ENCODE measurements around the gene D2HGDH. TPM values are rescaled to one million over a fixed set of nuclear protein-coding genes. Genes with fewer than 3 reads are reported as not detected.

D2HGDH gene
- total and polyA plus RNA-seq, 2 experiments from 2014 or later: 9.7 to 19.1 TPM

DNA sequence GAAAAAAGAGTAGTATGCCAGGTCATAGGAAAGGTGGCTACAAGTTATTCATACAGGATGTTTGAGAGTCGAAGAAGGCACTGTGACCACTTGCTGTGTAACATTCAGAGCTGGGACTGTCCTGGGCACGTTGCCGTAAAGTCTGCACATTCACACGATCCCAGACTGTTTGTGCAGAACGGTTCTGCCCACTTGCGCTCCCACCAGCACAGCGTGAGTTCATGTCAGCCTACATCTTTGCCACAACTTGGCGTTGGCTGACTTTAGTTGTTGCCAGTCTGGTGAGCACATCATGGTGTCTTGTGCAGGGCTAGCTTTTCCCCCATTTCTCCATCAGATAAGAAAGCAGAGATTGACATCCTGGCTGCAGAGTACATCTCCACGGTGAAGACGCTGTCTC lies 25.6 kb upstream of the D2HGDH start:
- Histone ChIP-seq H3K4me3 (no peak overlapping the region), H3K27me3 (replicated peaks; ENCODE audit: insufficient read depth) (no peaks in the 10 kb centered on the region), H3K4me2 (ENCODE audit: unreplicated experiment) (no peak overlapping the region), H2AFZ (no peak overlapping the region), H3K9me2 (ENCODE audit: insufficient read depth) (no peaks in the 10 kb centered on the region), H3K79me2 (ENCODE audit: insufficient read depth) (peaks cover 11% of the 10 kb centered on the region), H3K4me1 (ENCODE audit: insufficient read depth) (no peaks in the 10 kb centered on the region), H3K9ac (no peak overlapping the region), H3K36me3 (ENCODE audit: low read depth) (peaks cover 42% of the 10 kb centered on the region), H3F3A (ENCODE audit: insufficient read depth) (no peaks in the 10 kb centered on the region), H3K27ac (no peak overlapping the region), H3K9me3 (ENCODE audit: low read depth) (no peaks in the 10 kb centered on the region), H4K20me1 (ENCODE audit: insufficient read depth) (no peaks in the 10 kb centered on the region)
- in situ Hi-C loops (cut with MboI): no loop called here
- TF ChIP-seq EZH2phosphoT487 (IDR thresholded peaks at IDR 0.05; ENCODE audit: insufficient read depth, low read depth) (no peak), EZH2 (IDR thresholded peaks at IDR 0.05; ENCODE audit: insufficient read depth, poor library complexity, severe bottlenecking) (no peak)
- WGBS, 2 experiments (ENCODE audit: low coverage in 1 of 2, low lambda C conversion rate in 2 of 2, missing lambda C conversion rate in 2 of 2): 86 to 88% methylated on average over 10 of the region's 10 CpGs
- no peak for DNase-seq

DNA sequence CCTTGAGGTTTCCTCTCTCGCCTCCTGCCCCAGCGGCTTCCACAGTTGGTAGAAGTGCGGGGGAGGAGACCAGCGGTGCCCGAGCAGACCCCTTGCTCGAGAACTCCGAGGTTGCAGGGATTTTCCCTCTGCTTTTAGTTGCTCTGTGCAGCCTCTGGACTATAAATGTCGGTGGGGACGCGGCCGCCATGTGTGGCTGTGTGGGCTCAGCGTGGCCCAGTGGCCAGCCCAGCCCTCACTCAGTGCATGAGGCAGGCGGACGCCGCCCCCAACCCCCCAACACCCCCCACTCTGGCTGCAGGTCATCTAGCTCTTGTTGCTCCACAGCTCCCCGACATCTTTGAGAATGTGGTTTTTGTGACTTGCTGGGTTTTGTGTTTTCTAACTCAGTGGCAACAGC lies 15.3 kb upstream of the D2HGDH start:
- H3K4me2 ChIP-seq (ENCODE audit: unreplicated experiment): no peak overlapping the region
- in situ Hi-C loops (cut with MboI): no loop called here
- no peak overlapping the region for H3K4me3 ChIP-seq
- H3K9me2 ChIP-seq (ENCODE audit: insufficient read depth): no peaks in the 10 kb centered on the region
- H3K9me3 ChIP-seq (ENCODE audit: low read depth): no peaks in the 10 kb centered on the region
- no peaks in the 10 kb centered on the region for H3F3A ChIP-seq (ENCODE audit: insufficient read depth)
- H3K9ac ChIP-seq: no peak overlapping the region
- H4K20me1 ChIP-seq (ENCODE audit: insufficient read depth): no peaks in the 10 kb centered on the region
- H3K4me1 ChIP-seq (ENCODE audit: insufficient read depth): no peaks in the 10 kb centered on the region
- no peaks in the 10 kb centered on the region for H3K79me2 ChIP-seq (ENCODE audit: insufficient read depth)
- peaks cover 4% of the 10 kb centered on the region; the same call in 1 of the 2 replicates for H3K36me3 ChIP-seq (ENCODE audit: low read depth)
- DNase-seq: no peak
- no peak overlapping the region for H3K27ac ChIP-seq
- no peak overlapping the region for H2AFZ ChIP-seq
- TF ChIP-seq EZH2phosphoT487 (IDR thresholded peaks at IDR 0.05; ENCODE audit: insufficient read depth, low read depth) (no peak), EZH2 (IDR thresholded peaks at IDR 0.05; ENCODE audit: insufficient read depth, poor library complexity, severe bottlenecking) (no peak)
- 95 to 100% methylated on average over 10 to 16 of the region's 16 CpGs for WGBS, 2 experiments (ENCODE audit: low coverage in 1 of 2, low lambda C conversion rate in 2 of 2, missing lambda C conversion rate in 2 of 2)
- H3K27me3 ChIP-seq (replicated peaks; ENCODE audit: insufficient read depth): no peaks in the 10 kb centered on the region

DNA sequence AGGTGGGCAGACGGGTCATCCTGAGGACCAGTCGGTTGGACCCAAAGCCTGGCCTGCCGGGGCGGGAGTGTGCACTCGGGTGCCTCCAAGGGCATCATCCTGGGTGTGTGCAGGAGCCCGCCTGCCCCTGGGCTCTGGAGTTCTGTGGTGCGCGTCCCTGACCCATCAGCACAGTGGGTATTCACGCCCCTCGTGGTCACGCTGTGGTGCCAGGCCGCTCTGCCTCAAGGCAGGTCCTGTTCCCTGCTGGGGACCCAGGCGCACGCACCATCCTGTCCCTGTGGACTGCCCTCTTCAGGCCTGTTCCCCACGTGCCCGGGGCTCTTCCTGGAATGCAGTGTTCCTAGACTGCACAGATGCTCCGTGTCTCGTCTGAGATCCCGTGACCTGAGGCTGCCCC lies 14.3 kb upstream of the D2HGDH start:
- Histone ChIP-seq H3K9me3 (ENCODE audit: low read depth) (no peaks in the 10 kb centered on the region), H3K79me2 (ENCODE audit: insufficient read depth) (no peaks in the 10 kb centered on the region), H3K4me2 (ENCODE audit: unreplicated experiment) (no peak overlapping the region), H3K9ac (no peak overlapping the region), H3K9me2 (ENCODE audit: insufficient read depth) (no peaks in the 10 kb centered on the region), H3K27me3 (replicated peaks; ENCODE audit: insufficient read depth) (no peaks in the 10 kb centered on the region), H2AFZ (no peak overlapping the region), H3K27ac (no peak overlapping the region), H3K36me3 (ENCODE audit: low read depth) (peaks cover 4% of the 10 kb centered on the region; the same call in 1 of the 2 replicates), H3F3A (ENCODE audit: insufficient read depth) (no peaks in the 10 kb centered on the region), H3K4me3 (no peak overlapping the region), H4K20me1 (ENCODE audit: insufficient read depth) (no peaks in the 10 kb centered on the region), H3K4me1 (ENCODE audit: insufficient read depth) (no peaks in the 10 kb centered on the region)
- TF ChIP-seq EZH2 (IDR thresholded peaks at IDR 0.05; ENCODE audit: insufficient read depth, poor library complexity, severe bottlenecking) (no peak), EZH2phosphoT487 (IDR thresholded peaks at IDR 0.05; ENCODE audit: insufficient read depth, low read depth) (no peak)
- no peak for DNase-seq
- WGBS, 2 experiments (ENCODE audit: low coverage in 1 of 2, low lambda C conversion rate in 2 of 2, missing lambda C conversion rate in 2 of 2): 95 to 97% methylated on average over 13 to 14 of the region's 19 CpGs
- in situ Hi-C loops (cut with MboI): no loop called here

DNA sequence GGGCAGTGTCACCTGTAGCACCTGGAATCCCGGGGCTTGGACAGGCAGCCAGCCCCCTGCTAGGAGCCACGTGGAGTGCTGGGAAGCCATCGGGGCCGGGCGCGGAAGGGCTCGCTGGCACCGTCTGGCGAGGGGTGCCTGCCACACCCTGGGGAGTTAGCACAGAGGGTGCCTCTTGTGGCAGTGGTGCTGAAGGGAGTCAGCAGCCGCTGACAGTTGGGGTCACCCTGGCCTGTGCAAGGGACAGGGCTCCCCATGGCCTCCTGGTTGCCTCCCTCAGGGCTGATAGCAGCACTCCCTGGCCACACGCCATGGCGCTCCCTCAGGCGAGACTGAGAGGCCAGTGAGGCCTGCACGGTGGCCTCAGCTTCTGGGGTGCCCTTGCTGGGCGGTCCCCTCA lies 13.9 kb upstream of the D2HGDH start:
- H3K27me3 ChIP-seq (replicated peaks; ENCODE audit: insufficient read depth): no peaks in the 10 kb centered on the region
- no peaks in the 10 kb centered on the region for H3K9me2 ChIP-seq (ENCODE audit: insufficient read depth)
- no peak overlapping the region for H3K27ac ChIP-seq
- 91 to 93% methylated on average over 8 to 15 of the region's 15 CpGs for WGBS, 2 experiments (ENCODE audit: low coverage in 1 of 2, low lambda C conversion rate in 2 of 2, missing lambda C conversion rate in 2 of 2)
- no peaks in the 10 kb centered on the region for H3F3A ChIP-seq (ENCODE audit: insufficient read depth)
- peaks cover 4% of the 10 kb centered on the region; the same call in 1 of the 2 replicates for H3K36me3 ChIP-seq (ENCODE audit: low read depth)
- H4K20me1 ChIP-seq (ENCODE audit: insufficient read depth): no peaks in the 10 kb centered on the region
- no peak overlapping the region for H2AFZ ChIP-seq
- no peaks in the 10 kb centered on the region for H3K4me1 ChIP-seq (ENCODE audit: insufficient read depth)
- TF ChIP-seq EZH2 (IDR thresholded peaks at IDR 0.05; ENCODE audit: insufficient read depth, poor library complexity, severe bottlenecking) (no peak), EZH2phosphoT487 (IDR thresholded peaks at IDR 0.05; ENCODE audit: insufficient read depth, low read depth) (no peak)
- no peak for DNase-seq
- no peak overlapping the region for H3K4me2 ChIP-seq (ENCODE audit: unreplicated experiment)
- H3K79me2 ChIP-seq (ENCODE audit: insufficient read depth): no peaks in the 10 kb centered on the region
- no peaks in the 10 kb centered on the region for H3K9me3 ChIP-seq (ENCODE audit: low read depth)
- in situ Hi-C loops (cut with MboI): no loop called here
- H3K4me3 ChIP-seq: no peak overlapping the region
- H3K9ac ChIP-seq: no peak overlapping the region

DNA sequence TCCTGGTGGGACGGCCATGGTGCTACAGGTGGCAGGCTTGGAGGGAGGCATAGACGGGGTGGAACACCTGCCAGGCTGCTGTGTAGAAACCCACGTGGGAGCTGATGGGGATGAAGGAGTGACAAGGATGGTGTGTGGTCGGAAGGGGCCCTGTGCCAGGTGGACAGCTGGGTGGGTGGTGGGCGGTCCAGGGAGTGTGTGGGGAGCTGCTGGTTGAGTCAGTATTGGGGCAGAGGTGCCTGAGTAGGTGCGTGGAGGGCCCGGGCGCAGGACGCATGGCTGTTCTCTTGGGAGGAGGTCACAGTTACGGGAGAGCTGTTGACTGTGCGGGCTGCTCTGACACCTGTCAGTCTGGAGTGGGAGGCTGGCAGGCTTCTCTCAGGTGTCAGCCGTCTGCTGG lies 12.6 kb upstream of the D2HGDH start:
- in situ Hi-C loops (cut with MboI): no loop called here
- H3K9me2 ChIP-seq (ENCODE audit: insufficient read depth): no peaks in the 10 kb centered on the region
- no peak overlapping the region for H3K4me3 ChIP-seq
- DNase-seq: no peak
- no peaks in the 10 kb centered on the region for H3K79me2 ChIP-seq (ENCODE audit: insufficient read depth)
- H2AFZ ChIP-seq: no peak overlapping the region
- H3K4me1 ChIP-seq (ENCODE audit: insufficient read depth): no peaks in the 10 kb centered on the region
- 91% methylated on average over 12 of the region's 12 CpGs for WGBS, 2 experiments (ENCODE audit: low coverage in 1 of 2, low lambda C conversion rate in 2 of 2, missing lambda C conversion rate in 2 of 2)
- H3K27me3 ChIP-seq (replicated peaks; ENCODE audit: insufficient read depth): no peaks in the 10 kb centered on the region
- H3F3A ChIP-seq (ENCODE audit: insufficient read depth): no peaks in the 10 kb centered on the region
- no peak for TF ChIP-seq EZH2phosphoT487 (IDR thresholded peaks at IDR 0.05; ENCODE audit: insufficient read depth, low read depth)
- no peak for TF ChIP-seq EZH2 (IDR thresholded peaks at IDR 0.05; ENCODE audit: insufficient read depth, poor library complexity, severe bottlenecking)
- no peak overlapping the region for H3K9ac ChIP-seq
- no peaks in the 10 kb centered on the region for H3K9me3 ChIP-seq (ENCODE audit: low read depth)
- no peak overlapping the region for H3K4me2 ChIP-seq (ENCODE audit: unreplicated experiment)
- no peak overlapping the region for H3K27ac ChIP-seq
- H4K20me1 ChIP-seq (ENCODE audit: insufficient read depth): no peaks in the 10 kb centered on the region
- peaks cover 4% of the 10 kb centered on the region; the same call in 1 of the 2 replicates for H3K36me3 ChIP-seq (ENCODE audit: low read depth)

Data from GM23248 (cell line).